H9 (cell line): ENCODE measurements around the gene HNRNPA3. TPM values are rescaled to one million over a fixed set of nuclear protein-coding genes. Genes with fewer than 3 reads are reported as not detected.
"Not testable (repeated sequence)": the region's sequence is repeated elsewhere in the genome, so short reads cannot be mapped to it uniquely, and the experiment has no call there.

Experiments used
- DNase-seq: peaks from one replicate; pipeline ENCODE4 v3.0.0-alpha.2; 2017
- H2AFZ ChIP-seq: one replicate; pipeline ENCODE4 v1.6.1; 2013; ENCODE audit warnings: mild to moderate bottlenecking, low read length, control low read depth, moderate library complexity
- H2AK5ac ChIP-seq: 2 replicates; pipeline ENCODE4 v1.6.1; 2013; ENCODE audit warnings: low read length, control low read depth, mixed read lengths; ENCODE audit not compliant: insufficient read length
- H2BK120ac ChIP-seq: one replicate; pipeline ENCODE4 v1.6.1; 2013; ENCODE audit warnings: low read depth, mild to moderate bottlenecking, low read length, control low read depth, inconsistent platforms; ENCODE audit not compliant: poor library complexity, severe bottlenecking
- H2BK12ac ChIP-seq: 2 replicates; pipeline ENCODE4 v1.6.1; 2013; ENCODE audit warnings: low read length, control low read depth, mixed read lengths, low read depth; ENCODE audit not compliant: insufficient read length
- H2BK15ac ChIP-seq: 2 replicates; pipeline ENCODE4 v1.6.1; 2013; ENCODE audit warnings: low read depth, low read length, control low read depth
- H2BK20ac ChIP-seq: one replicate; pipeline ENCODE4 v1.6.1; 2013; ENCODE audit warnings: low read depth, mild to moderate bottlenecking, low read length, control low read depth, inconsistent platforms; ENCODE audit not compliant: poor library complexity, severe bottlenecking
- H2BK5ac ChIP-seq: 2 replicates; pipeline ENCODE4 v1.6.1; 2013; ENCODE audit warnings: low read length, control low read depth, mixed read lengths; ENCODE audit not compliant: insufficient read length
- H3K14ac ChIP-seq: 2 replicates; pipeline ENCODE4 v1.6.1; 2013; ENCODE audit warnings: low read length, control low read depth; ENCODE audit not compliant: insufficient read depth
- H3K18ac ChIP-seq: 2 replicates; pipeline ENCODE4 v1.6.1; 2013; ENCODE audit warnings: low read depth, mild to moderate bottlenecking, mixed read lengths, low read length, control low read depth; ENCODE audit not compliant: insufficient read length
- H3K23ac ChIP-seq: 2 replicates; pipeline ENCODE4 v1.6.1; 2013; ENCODE audit warnings: low read length, control low read depth, mixed read lengths, low read depth; ENCODE audit not compliant: insufficient read length
- H3K23me2 ChIP-seq: 2 replicates; pipeline ENCODE4 v1.6.1; 2013; ENCODE audit warnings: low read depth, mild to moderate bottlenecking, mixed read lengths, low read length, control low read depth; ENCODE audit not compliant: insufficient read length, poor library complexity, severe bottlenecking
- H3K27ac ChIP-seq: 2 replicates; pipeline ENCODE4 v1.5.1; 2013; ENCODE audit warnings: low read length, control low read depth, mixed read lengths, low read depth; ENCODE audit not compliant: insufficient read length
- H3K27me3 ChIP-seq: 2 replicates; pipeline ENCODE4 v1.6.1; 2013; ENCODE audit warnings: low read length, control low read depth, inconsistent platforms; ENCODE audit not compliant: insufficient read depth
- H3K4ac ChIP-seq: 2 replicates; pipeline ENCODE4 v1.6.1; 2013; ENCODE audit warnings: low read depth, mild to moderate bottlenecking, control low read depth, inconsistent platforms, low read length, moderate library complexity
- H3K4me1 ChIP-seq: 2 replicates; pipeline ENCODE4 v1.6.1; 2013; ENCODE audit warnings: low read length, control low read depth, inconsistent platforms; ENCODE audit not compliant: insufficient read depth
- H3K4me2 ChIP-seq: 2 replicates; pipeline ENCODE4 v1.6.1; 2013; ENCODE audit warnings: low read length, control low read depth, mixed read lengths; ENCODE audit not compliant: insufficient read length, insufficient read depth
- H3K56ac ChIP-seq: 2 replicates; pipeline ENCODE4 v1.6.1; 2013; ENCODE audit warnings: low read depth, mild to moderate bottlenecking, mixed read lengths, low read length, control low read depth; ENCODE audit not compliant: insufficient read length
- H3K79me1 ChIP-seq: 2 replicates; pipeline ENCODE4 v1.6.1; 2013; ENCODE audit warnings: low read depth, mild to moderate bottlenecking, moderate library complexity, low read length, control low read depth, inconsistent platforms; ENCODE audit not compliant: insufficient read depth, poor library complexity, severe bottlenecking
- H3K79me2 ChIP-seq: 2 replicates; pipeline ENCODE4 v1.6.1; 2013; ENCODE audit warnings: low read length, control low read depth, inconsistent platforms; ENCODE audit not compliant: insufficient read depth
- H3K9ac ChIP-seq: 2 replicates; pipeline ENCODE4 v1.6.1; 2013; ENCODE audit warnings: low read length, control low read depth, mixed read lengths; ENCODE audit not compliant: insufficient read length; ENCODE audit errors: extremely low read depth
- H3K9me3 ChIP-seq: one replicate; pipeline ENCODE4 v1.6.1; 2013; ENCODE audit warnings: low read depth, low read length, inconsistent platforms; ENCODE audit not compliant: control insufficient read depth
- H3T11ph ChIP-seq: one replicate; pipeline ENCODE4 v1.6.1; 2013; ENCODE audit warnings: mild to moderate bottlenecking, low read length, control low read depth, inconsistent platforms
- H4K20me1 ChIP-seq: one replicate; pipeline ENCODE4 v1.6.1; 2013; ENCODE audit not compliant: control insufficient read depth, insufficient read length, insufficient read depth
- H4K5ac ChIP-seq: 2 replicates; pipeline ENCODE4 v1.6.1; 2013; ENCODE audit warnings: low read depth, mild to moderate bottlenecking, mixed read lengths, low read length, control low read depth; ENCODE audit not compliant: insufficient read length
- H4K8ac ChIP-seq: replicated peaks from 2 replicates; pipeline ENCODE4 v1.6.1; 2013; ENCODE audit warnings: low read length, control low read depth, mixed read lengths, low read depth; ENCODE audit not compliant: insufficient read length
- H4K91ac ChIP-seq: 2 replicates; pipeline ENCODE4 v1.6.1; 2013; ENCODE audit warnings: low read depth, mild to moderate bottlenecking, moderate library complexity, mixed read lengths, low read length, control low read depth; ENCODE audit not compliant: insufficient read length
- H3K27ac Mint-ChIP-seq, 3 experiments: 2 replicates in 2 of 3; 3 replicates in 1 of 3; pipeline ENCODE4 v1.8.0; 2020 to 2021; ENCODE audit warnings: mixed read lengths in 3 of 3, mild to moderate bottlenecking in 1 of 3, moderate library complexity in 1 of 3
- H3K27me3 Mint-ChIP-seq: 2 replicates; pipeline ENCODE4 v1.8.0; 2021; ENCODE audit warnings: low read depth, mild to moderate bottlenecking, moderate library complexity, mixed read lengths
- H3K36me3 Mint-ChIP-seq, 3 experiments: 2 replicates in 2 of 3; 3 replicates in 1 of 3; pipeline ENCODE4 v1.8.0; 2020 to 2021; ENCODE audit warnings: low read depth in 3 of 3, mixed read lengths in 3 of 3; ENCODE audit not compliant: insufficient read depth in 1 of 3
- H3K4me1 Mint-ChIP-seq, 2 experiments: 2 replicates each; pipeline ENCODE4 v1.8.0; 2020; ENCODE audit warnings: mixed read lengths in 2 of 2
- H3K4me3 Mint-ChIP-seq, 2 experiments: 2 replicates in 1 of 2; 3 replicates in 1 of 2; pipeline ENCODE4 v1.8.0; 2020 to 2021; ENCODE audit warnings: mild to moderate bottlenecking in 2 of 2, mixed read lengths in 2 of 2, moderate library complexity in 1 of 2
- H3K9me3 Mint-ChIP-seq, 2 experiments: 2 replicates in 1 of 2; 3 replicates in 1 of 2; pipeline ENCODE4 v1.8.0; 2020; ENCODE audit warnings: mild to moderate bottlenecking in 2 of 2, mixed read lengths in 2 of 2, moderate library complexity in 1 of 2
- CTCF ChIP-seq: fragments of 200-600 bp; sonication (generic); conservative IDR thresholded peaks from 3 replicates; pipeline ENCODE4 v1.8.0; 2021; ENCODE audit warnings: antibody characterized with exemption, mild to moderate bottlenecking
- WGBS: extraction: QIAGEN DNeasy Blood & Tissue Kit; methylation state at CpG from one replicate; pipeline ENCODE4 v1.1.7; 2013; ENCODE audit warnings: missing lambda C conversion rate, low lambda C conversion rate, mixed read lengths; ENCODE audit not compliant: insufficient read length; ENCODE audit errors: extremely low coverage; 5-methylcytosine and 5-hydroxymethylcytosine counted together
- total RNA-seq: library from RNA; stranded (reverse); gene quantifications from 2 replicates; pipeline ENCODE4 v1.2.1, GENCODE V29; 2021

Gene HNRNPA3
- total RNA-seq, 1 experiment from 2014 or later, result 405 TPM

- no peak for TF ChIP-seq CTCF
- H3K4me1 Mint-ChIP-seq, result peaks cover 16 to 19% of the 10 kb centered on the region in 2 experiments
- no peak overlapping the region for H3T11ph ChIP-seq
These were observed 33.4 kb upstream of the HNRNPA3 start for GRCh38 chr2:177179227-177179626.

GRCh38 chr2:177179671-177180070 is 32.9 kb upstream of the HNRNPA3 start:
- H2AK5ac ChIP-seq, H3K4me2 ChIP-seq, H3K4ac ChIP-seq, H3K14ac ChIP-seq, H3K36me3 Mint-ChIP-seq, H2BK20ac ChIP-seq, H3K56ac ChIP-seq, H3T11ph ChIP-seq, H3K9ac ChIP-seq, H3K4me1 ChIP-seq, H2BK15ac ChIP-seq, H3K27ac ChIP-seq, H2BK12ac ChIP-seq, H3K18ac ChIP-seq, H3K27me3 ChIP-seq, DNase-seq, H4K8ac ChIP-seq, H2BK5ac ChIP-seq, H3K23me2 ChIP-seq, H4K5ac ChIP-seq, H3K23ac ChIP-seq, H2AFZ ChIP-seq, H4K20me1 ChIP-seq, H3K79me1 ChIP-seq, H2BK120ac ChIP-seq, H3K27me3 Mint-ChIP-seq, H4K91ac ChIP-seq, H3K9me3 Mint-ChIP-seq, H3K4me3 Mint-ChIP-seq, H3K9me3 ChIP-seq, H3K79me2 ChIP-seq: not testable (repeated sequence)
- Mint-ChIP-seq H3K27ac (peak overlapping the region in 1 of 3 experiments; percentile 65; a peak in 1 of 7 replicates), H3K4me1 (peaks cover 16 to 17% of the 10 kb centered on the region in 2 experiments)

More at GRCh38 chr2:177179227-177179626, 33.4 kb upstream of the HNRNPA3 start:
- Histone ChIP-seq H3K79me1 (no peaks in the 10 kb centered on the region), H4K20me1 (no peaks in the 10 kb centered on the region), H3K56ac (no peak overlapping the region), H3K9me3 (no peaks in the 10 kb centered on the region), H4K5ac (no peak overlapping the region), H2AK5ac (no peak overlapping the region), H4K91ac (no peak overlapping the region), H3K9ac (no peak overlapping the region), H3K23ac (no peak overlapping the region), H3K27me3 (no peaks in the 10 kb centered on the region), H2BK5ac (no peak overlapping the region), H2BK12ac (no peak overlapping the region), H3K4me1 (no peaks in the 10 kb centered on the region; the same call in 1 of the 2 replicates), H3K4me2 (peak overlapping the region; percentile 20), H3K27ac (peak overlapping the region; percentile 46), H3K4ac (no peak overlapping the region), H3K79me2 (no peaks in the 10 kb centered on the region), H2BK15ac (no peak overlapping the region), H3K18ac (no peak overlapping the region), H3K23me2 (no peaks in the 10 kb centered on the region), H2BK20ac (no peak overlapping the region), H2BK120ac (no peak overlapping the region), H3K14ac (no peak overlapping the region), H4K8ac (no peak overlapping the region), H2AFZ (no peak overlapping the region)
- no CpG with 5 or more reads among the region's 2 CpGs for WGBS
- H3K27ac Mint-ChIP-seq, result peak overlapping the region; percentile 86 to 94 (median 91); a peak in 5 of 7 replicates
- no peaks in the 10 kb centered on the region for H3K27me3 Mint-ChIP-seq
- H3K36me3 Mint-ChIP-seq, result no peaks in the 10 kb centered on the region; a peak in 1 of 7 replicates
- DNase-seq, result no peak
- H3K9me3 Mint-ChIP-seq, result no peaks in the 10 kb centered on the region
- no peak overlapping the region for H3K4me3 Mint-ChIP-seq
